K562 (cell line): ENCODE data around the gene SLC16A5. TPM values are rescaled to one million over a fixed set of nuclear protein-coding genes. Genes with fewer than 3 reads are reported as not detected.
A peak's percentile ranks its signal among the peaks of the same experiment; 100 is the strongest.

Experiments used
- ATAC-seq: fragments of 200-7000 bp; cut with Tn5 transposase; 3 replicates; pipeline ENCODE4 v1.9.1; 2020; ENCODE audit warnings: moderate library complexity
- BruUV-seq: library from RNA; stranded (reverse); fragments of 400-500 nt; replicated peaks from 2 replicates; lab custom pipeline; 2021; lab: Mats Ljungman, UMichigan
- CTCF ChIA-PET: fragments of 300-600 bp; formaldehyde crosslinking; extraction: SDS; loops from one replicate; lab custom pipeline; 2021; ENCODE audit warnings: low intra/inter-chr PET ratio; lab: Yijun Ruan, JAX
- POLR2A ChIA-PET: fragments of 300-600, 350-650 bp; sonication (Branson Sonifier 250); formaldehyde crosslinking; extraction: SDS; loops from one replicate; lab custom pipeline; 2021; ENCODE audit warnings: antibody characterized with exemption, inconsistent platforms; lab: Yijun Ruan, JAX
- DNase-seq, 4 experiments: peaks; one replicate each; pipeline versions ENCODE4 v3.0.0 to v3.0.0-alpha.2; 2011 to 2018; ENCODE audit warnings: low spot score in 3 of 4, mixed read lengths in 3 of 4; ENCODE audit errors: extremely low read depth in 1 of 4
- FAIRE-seq: peaks from 2 replicates; lab custom pipeline; 2011; peaks lifted over from hg19 to GRCh38; lab: Jason Lieb, UNC
- H2AFZ ChIP-seq: 2 replicates; pipeline ENCODE4 v1.6.0; 2011; ENCODE audit warnings: low read depth, low read length, control low read depth, inconsistent platforms
- H3K27ac ChIP-seq: fragments of 200-600 bp; 3 replicates; pipeline ENCODE4 v1.8.0; 2011; ENCODE audit warnings: low read depth, mild to moderate bottlenecking, control low read depth, inconsistent platforms, low read length, moderate library complexity, mixed read lengths; ENCODE audit errors: extremely low read depth
- H3K27me3 ChIP-seq, 2 experiments: fragments of 300-600 bp in 1 of 2; 2 replicates in 1 of 2; 3 replicates in 1 of 2; pipeline versions ENCODE4 v1.6.0 to v1.8.0; 2011; ENCODE audit warnings: inconsistent platforms in 2 of 2, low read length in 2 of 2, mild to moderate bottlenecking in 1 of 2, mixed read lengths in 1 of 2, moderate library complexity in 1 of 2; ENCODE audit not compliant: control insufficient read depth in 2 of 2, insufficient read depth in 2 of 2
- H3K36me3 ChIP-seq: fragments of 300-600 bp; 3 replicates; pipeline ENCODE4 v1.8.0; 2011; ENCODE audit warnings: mild to moderate bottlenecking, low read length, inconsistent platforms; ENCODE audit not compliant: control insufficient read depth, insufficient read depth
- H3K4me1 ChIP-seq, 2 experiments: fragments of 200-600 bp in 1 of 2; replicated peaks in 1 of 2; 2 replicates in 1 of 2; 3 replicates in 1 of 2; pipeline versions ENCODE4 v1.5.1 to v1.8.0; 2011; ENCODE audit warnings: inconsistent platforms in 2 of 2, low read length in 2 of 2, mild to moderate bottlenecking in 1 of 2, mixed read lengths in 1 of 2, moderate library complexity in 1 of 2; ENCODE audit not compliant: control insufficient read depth in 2 of 2, insufficient read depth in 2 of 2
- H3K4me2 ChIP-seq: 2 replicates; pipeline ENCODE4 v1.6.1; 2011; ENCODE audit warnings: low read length, control low read depth, inconsistent platforms, mixed read lengths; ENCODE audit not compliant: insufficient read depth
- H3K4me3 ChIP-seq: fragments of 200-600 bp; sonication (generic), shearing (Covaris generic); 2 replicates; pipeline ENCODE4 v1.5.1; 2016; ENCODE audit warnings: control low read depth, inconsistent platforms
- H3K79me2 ChIP-seq: fragments of 200-600 bp; 3 replicates; pipeline ENCODE4 v1.8.0; 2011; ENCODE audit warnings: low read length, inconsistent platforms; ENCODE audit not compliant: control insufficient read depth, insufficient read depth
- H3K9ac ChIP-seq, 2 experiments: 2 replicates each; pipeline versions ENCODE4 v1.6.0 to v1.6.1; 2011; ENCODE audit warnings: low read depth in 2 of 2, low read length in 2 of 2, control low read depth in 1 of 2, inconsistent platforms in 1 of 2, mild to moderate bottlenecking in 1 of 2, mixed read lengths in 1 of 2; ENCODE audit not compliant: insufficient read depth in 1 of 2
- H3K9me1 ChIP-seq: one replicate; pipeline ENCODE4 v1.6.0; 2011; ENCODE audit warnings: inconsistent platforms, mild to moderate bottlenecking, low read length, moderate library complexity; ENCODE audit not compliant: control insufficient read depth, insufficient read depth
- H3K9me3 ChIP-seq: replicated peaks from 2 replicates; pipeline ENCODE4 v1.5.1; 2011; ENCODE audit warnings: low read depth, low read length, inconsistent platforms; ENCODE audit not compliant: control insufficient read depth, insufficient read depth
- H4K20me1 ChIP-seq: replicated peaks from 2 replicates; pipeline ENCODE4 v1.6.1; 2011; ENCODE audit warnings: low read length, inconsistent platforms, mixed read lengths; ENCODE audit not compliant: control insufficient read depth, insufficient read depth
- CEBPZ ChIP-seq: fragments of 150-350 bp; IDR thresholded peaks from 2 replicates; pipeline ENCODE4 v1.6.1; 2014; ENCODE audit warnings: low read depth, mild to moderate bottlenecking, low read length, borderline replicate concordance
- FOXJ2 ChIP-seq: fragments of 200-800 bp; sonication (Bioruptor generic); IDR thresholded peaks from 2 replicates; pipeline ENCODE4 v1.6.1; 2016; ENCODE audit warnings: missing genetic modification characterization, missing compliant biosample characterization
- HLTF ChIP-seq: fragments of 450-650 bp; IDR thresholded peaks from 2 replicates; pipeline ENCODE4 v1.6.1; 2016
- NCOA4 ChIP-seq: fragments of 450-650 bp; IDR thresholded peaks from 2 replicates; pipeline ENCODE4 v1.6.1; 2018; ENCODE audit warnings: mild to moderate bottlenecking; ENCODE audit not compliant: partially characterized antibody
- NR2C2 ChIP-seq, 2 experiments: fragments of 200-800 bp in 1 of 2; sonication (Bioruptor generic) in 1 of 2; sonication (generic) in 1 of 2; formaldehyde crosslinking in 1 of 2; IDR thresholded peaks; 2 replicates each; pipeline versions ENCODE4 v1.6.1 to v1.8.0; 2016 to 2022; ENCODE audit warnings: mild to moderate bottlenecking in 1 of 2, missing compliant biosample characterization in 1 of 2, missing genetic modification characterization in 1 of 2, missing genetic modification reagents in 1 of 2
- POU5F1 ChIP-seq: fragments of 150-350 bp; IDR thresholded peaks from 2 replicates; pipeline ENCODE4 v1.6.1; 2014; ENCODE audit warnings: borderline replicate concordance, low read length, low read depth, mild to moderate bottlenecking; ENCODE audit not compliant: partially characterized antibody
- SMARCB1 ChIP-seq: IDR thresholded peaks from 2 replicates; pipeline ENCODE4 v1.6.1; 2011; ENCODE audit warnings: improper control_type of control experiment, low read depth; ENCODE audit not compliant: insufficient read length
- TFAM ChIP-seq: fragments of 250-450 bp; sonication (Bioruptor Pico); conservative IDR thresholded peaks from 2 replicates; pipeline ENCODE4 v1.5.0; 2021; ENCODE audit warnings: mild to moderate bottlenecking, moderate library complexity
- THRA ChIP-seq: fragments of 450-650 bp; IDR thresholded peaks from 2 replicates; pipeline ENCODE4 v1.6.1; 2017; ENCODE audit warnings: mild to moderate bottlenecking, moderate library complexity
- ZC3H11A ChIP-seq: IDR thresholded peaks from 2 replicates; pipeline ENCODE4 v1.6.1; 2012; ENCODE audit warnings: low read depth, low read length, improper control_type of control experiment
- ZC3H4 ChIP-seq: sonication (generic); formaldehyde crosslinking; IDR thresholded peaks from 2 replicates; pipeline ENCODE4 v1.9.0; 2021; ENCODE audit warnings: missing genetic modification reagents, borderline replicate concordance
- ZMIZ1 ChIP-seq, 2 experiments: fragments of 150-350 bp in 1 of 2; IDR thresholded peaks; 2 replicates each; pipeline ENCODE4 v1.6.1; 2012 to 2016; ENCODE audit warnings: low read depth in 2 of 2, low read length in 2 of 2, mild to moderate bottlenecking in 1 of 2, moderate library complexity in 1 of 2
- ZNF23 ChIP-seq: fragments of 250-450 bp; sonication (Bioruptor Pico); IDR thresholded peaks from 2 replicates; pipeline ENCODE4 v1.4.0; 2020; ENCODE audit warnings: mild to moderate bottlenecking
- ZNF408 ChIP-seq: fragments of 250-450 bp; sonication (Bioruptor Pico); IDR thresholded peaks from 2 replicates; pipeline ENCODE4 v1.4.0; 2020; ENCODE audit warnings: low read depth, mild to moderate bottlenecking, moderate library complexity
- WGBS: fragments of 100-300 bp; shearing (Covaris generic); methylation state at CpG from one replicate; pipeline ENCODE4 v1.1.6; 2016; ENCODE audit warnings: low coverage, mixed read lengths; ENCODE audit not compliant: insufficient coverage; ENCODE audit errors: missing lambda C conversion rate; 5-methylcytosine and 5-hydroxymethylcytosine counted together
- in situ Hi-C: fragments of 300-500 bp; cut with MboI; formaldehyde crosslinking; loops from 4 replicates; pipeline ENCODE4 v1.15.0; 2018; ENCODE audit warnings: inconsistent platforms, mixed read lengths
- intact Hi-C: fragments of 100-400 bp; cut with micrococcal nuclease; formaldehyde crosslinking; loops from 2 replicates; pipeline ENCODE4 v1.14.2; 2022
- polyA plus RNA-seq, 8 experiments: library from polyadenylated mRNA; depleted of rRNA in 4 of 8; stranded (reverse) in 5 of 8; unstranded in 3 of 8; fragments of >200 nt; fragmentation: Nextera tagmentation in 2 of 8; fragmentation: Illumina TruSeq in 1 of 8; extraction: Ambion mirVana in 2 of 8; extraction: Trizol in 1 of 8; gene quantifications; 2 replicates each; pipeline versions ENCODE4 v1.2.1 to v1.2.3, GENCODE V29; 2011 to 2014; ENCODE audit warnings: inconsistent platforms in 1 of 8, missing spikeins in 1 of 8
- total RNA-seq, 7 experiments: library from RNA; depleted of rRNA in 6 of 7; stranded (reverse); fragments of >200 nt in 6 of 7; fragmentation: Illumina TruSeq in 2 of 7; extraction: Trizol in 2 of 7; gene quantifications; 2 replicates each; pipeline versions ENCODE4 v1.2.1 to v1.2.3, GENCODE V29; 2011 to 2021; ENCODE audit warnings: low replicate concordance in 1 of 7

SLC16A5 gene
- total and polyA plus RNA-seq, 9 of the 15 experiments (the other 6 are each of a cell fraction or from before 2014, with no cell fraction given), result 0.06 to 2.6 (median 0.91) TPM

GRCh38 chr17:75116737-75117136 is 29.0 kb downstream of the SLC16A5 start:
- ChIA-PET POLR2A (interaction anchor here (0.7 to 1.7 kb wide), 5 partner anchors 10 to 105 kb away, joined by 3 to 6 read pairs (median 4); partner anchors contain the start of genes JPT1 and NT5C), CTCF (no interaction called here)
- Histone ChIP-seq H4K20me1 (no peaks in the 10 kb centered on the region), H3K79me2 (peaks cover 17% of the 10 kb centered on the region), H3K27me3 (no peaks in the 10 kb centered on the region), H3K4me3 (no peak overlapping the region), H3K9me1 (no peaks in the 10 kb centered on the region), H3K9ac (0 out of 4 replicates have a peak overlapping the region, but pooled peaks of 1 of the 2 experiments have one; percentile 76), H3K9me3 (no peaks in the 10 kb centered on the region), H2AFZ (no peak overlapping the region), H3K36me3 (peaks cover 37% of the 10 kb centered on the region; the same call in 2 of the 3 replicates), H3K27ac (no peak overlapping the region), H3K4me2 (no peak overlapping the region), H3K4me1 (peaks cover 10 to 18% of the 10 kb centered on the region in 2 experiments)
- ATAC-seq (no peak), FAIRE-seq (no peak), DNase-seq (no peak)
- BruUV-seq, result no TSS peak
- in situ Hi-C loops, result loop anchor here (10.0 kb wide), 1 partner anchor 298 kb away; no protein-coding TSS in a partner anchor
- intact Hi-C loops, result no loop called here
- 81% methylated on average over 9 of the region's 9 CpGs for WGBS
- TF ChIP-seq HLTF, result no peak
- TF ChIP-seq FOXJ2 (tag), result no peak
- no peak for TF ChIP-seq ZC3H11A
- no peak for TF ChIP-seq TFAM (CRISPR knock-in tag)
- TF ChIP-seq CEBPZ, result no peak
- TF ChIP-seq ZMIZ1 (IDR thresholded peaks at IDR 0.05; ENCODE audit: low read depth in 2 of 2, low read length in 2 of 2), result no peak
- TF ChIP-seq NR2C2 (CRISPR knock-in tag; IDR thresholded peaks at IDR 0.05), result no peak
- TF ChIP-seq NR2C2 (tag; IDR thresholded peaks at IDR 0.05), result no peak
- TF ChIP-seq THRA, result no peak
- no peak for TF ChIP-seq SMARCB1
- no peak for TF ChIP-seq ZNF23
- no peak for TF ChIP-seq NCOA4
- no peak for TF ChIP-seq POU5F1
- TF ChIP-seq ZNF408 (CRISPR knock-in tag), result no peak
- TF ChIP-seq ZC3H4 (CRISPR knock-in tag), result no peak
